K562 (cell line): ENCODE results near the gene NRXN3. TPM values are rescaled to one million over a fixed set of nuclear protein-coding genes. Genes with fewer than 3 reads are reported as not detected.

Experiments
- ATF2 ChIP-seq: sonication (generic); formaldehyde crosslinking; IDR thresholded peaks from 2 replicates; pipeline ENCODE4 v1.8.1; 2022; ENCODE audit warnings: missing genetic modification reagents
- CXXC5 ChIP-seq: fragments of 250-450 bp; sonication (Bioruptor Pico); IDR thresholded peaks from 2 replicates; pipeline ENCODE4 v1.8.0; 2022; ENCODE audit warnings: inconsistent platforms, mild to moderate bottlenecking, moderate library complexity
- ETS2 ChIP-seq: IDR thresholded peaks from 2 replicates; pipeline ENCODE4 v1.6.1; 2016; ENCODE audit warnings: borderline replicate concordance, missing genetic modification characterization, mild to moderate bottlenecking, moderate library complexity, missing compliant biosample characterization; ENCODE audit not compliant: poor library complexity, severe bottlenecking
- FOXJ2 ChIP-seq: fragments of 200-800 bp; sonication (Bioruptor generic); IDR thresholded peaks from 2 replicates; pipeline ENCODE4 v1.6.1; 2016; ENCODE audit warnings: missing genetic modification characterization, missing compliant biosample characterization
- MAFF ChIP-seq: IDR thresholded peaks from 2 replicates; pipeline ENCODE4 v1.6.1; 2012; ENCODE audit warnings: low read length, improper control_type of control experiment
- MAZ ChIP-seq, 2 experiments: fragments of 450-650 bp in 1 of 2; sonication (generic) in 1 of 2; formaldehyde crosslinking; IDR thresholded peaks in 1 of 2; conservative IDR thresholded peaks in 1 of 2; 2 replicates each; pipeline versions ENCODE4 v1.4.0 to v1.5.0; 2020; ENCODE audit warnings: mild to moderate bottlenecking in 1 of 2, missing genetic modification reagents in 1 of 2
- PTBP1 ChIP-seq: fragments of 200-400 bp; formaldehyde crosslinking; IDR thresholded peaks from 2 replicates; pipeline ENCODE4 v1.6.1; 2017; ENCODE audit warnings: low read depth, low read length
- ZNF184 ChIP-seq: sonication (generic); formaldehyde crosslinking; IDR thresholded peaks from 2 replicates; pipeline ENCODE4 v1.5.0; 2020; ENCODE audit warnings: missing genetic modification reagents
- ZNF707 ChIP-seq: fragments of 250-450 bp; sonication (Bioruptor Pico); conservative IDR thresholded peaks from 2 replicates; pipeline ENCODE4 v1.8.0; 2022; ENCODE audit warnings: inconsistent platforms, mild to moderate bottlenecking, moderate library complexity
- polyA plus RNA-seq, 8 experiments: library from polyadenylated mRNA; depleted of rRNA in 4 of 8; stranded (reverse) in 5 of 8; unstranded in 3 of 8; fragments of >200 nt; fragmentation: Nextera tagmentation in 2 of 8; fragmentation: Illumina TruSeq in 1 of 8; extraction: Ambion mirVana in 2 of 8; extraction: Trizol in 1 of 8; gene quantifications; 2 replicates each; pipeline versions ENCODE4 v1.2.1 to v1.2.3, GENCODE V29; 2011 to 2014; ENCODE audit warnings: inconsistent platforms in 1 of 8, missing spikeins in 1 of 8
- total RNA-seq, 7 experiments: library from RNA; depleted of rRNA in 6 of 7; stranded (reverse); fragments of >200 nt in 6 of 7; fragmentation: Illumina TruSeq in 2 of 7; extraction: Trizol in 2 of 7; gene quantifications; 2 replicates each; pipeline versions ENCODE4 v1.2.1 to v1.2.3, GENCODE V29; 2011 to 2021; ENCODE audit warnings: low replicate concordance in 1 of 7
- TF ChIP-seq, protein P1 (sequence below): fragments of 250-450 bp; sonication (Bioruptor Pico); IDR thresholded peaks from 2 replicates; pipeline ENCODE4 v1.4.0; 2020
- TF ChIP-seq, protein P2 (sequence below): sonication (generic); formaldehyde crosslinking; IDR thresholded peaks from 2 replicates; pipeline ENCODE4 v1.9.0; 2022; ENCODE audit warnings: mild to moderate bottlenecking, missing genetic modification reagents

NRXN3 gene
- total and polyA plus RNA-seq, 9 of the 15 experiments (the other 6 are each of a cell fraction or from before 2014, with no cell fraction given): 0.09 TPM; not detected in 8

DNA sequence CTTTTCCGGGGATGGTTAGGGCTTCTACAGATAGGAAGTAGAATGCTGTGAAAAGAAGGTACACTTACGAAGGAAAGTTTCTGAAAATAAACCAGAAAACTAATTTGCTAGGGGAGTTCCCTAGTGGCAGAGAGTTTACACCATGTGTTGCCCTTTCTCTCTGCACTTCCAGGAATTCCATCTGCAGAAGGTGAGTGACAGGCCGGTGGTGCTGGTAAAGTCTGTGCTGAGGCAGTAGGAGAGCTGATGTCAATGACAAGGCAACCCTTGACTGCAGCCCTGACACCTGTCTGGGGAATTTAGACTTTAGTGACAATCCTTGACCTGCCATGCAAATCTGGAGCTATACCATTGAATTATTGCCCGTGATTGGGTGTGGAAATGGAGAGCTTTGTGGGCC is 687.8 kb downstream of the NRXN3 start (continued):
- no peak for TF ChIP-seq ATF2
- TF ChIP-seq, protein P1, sequence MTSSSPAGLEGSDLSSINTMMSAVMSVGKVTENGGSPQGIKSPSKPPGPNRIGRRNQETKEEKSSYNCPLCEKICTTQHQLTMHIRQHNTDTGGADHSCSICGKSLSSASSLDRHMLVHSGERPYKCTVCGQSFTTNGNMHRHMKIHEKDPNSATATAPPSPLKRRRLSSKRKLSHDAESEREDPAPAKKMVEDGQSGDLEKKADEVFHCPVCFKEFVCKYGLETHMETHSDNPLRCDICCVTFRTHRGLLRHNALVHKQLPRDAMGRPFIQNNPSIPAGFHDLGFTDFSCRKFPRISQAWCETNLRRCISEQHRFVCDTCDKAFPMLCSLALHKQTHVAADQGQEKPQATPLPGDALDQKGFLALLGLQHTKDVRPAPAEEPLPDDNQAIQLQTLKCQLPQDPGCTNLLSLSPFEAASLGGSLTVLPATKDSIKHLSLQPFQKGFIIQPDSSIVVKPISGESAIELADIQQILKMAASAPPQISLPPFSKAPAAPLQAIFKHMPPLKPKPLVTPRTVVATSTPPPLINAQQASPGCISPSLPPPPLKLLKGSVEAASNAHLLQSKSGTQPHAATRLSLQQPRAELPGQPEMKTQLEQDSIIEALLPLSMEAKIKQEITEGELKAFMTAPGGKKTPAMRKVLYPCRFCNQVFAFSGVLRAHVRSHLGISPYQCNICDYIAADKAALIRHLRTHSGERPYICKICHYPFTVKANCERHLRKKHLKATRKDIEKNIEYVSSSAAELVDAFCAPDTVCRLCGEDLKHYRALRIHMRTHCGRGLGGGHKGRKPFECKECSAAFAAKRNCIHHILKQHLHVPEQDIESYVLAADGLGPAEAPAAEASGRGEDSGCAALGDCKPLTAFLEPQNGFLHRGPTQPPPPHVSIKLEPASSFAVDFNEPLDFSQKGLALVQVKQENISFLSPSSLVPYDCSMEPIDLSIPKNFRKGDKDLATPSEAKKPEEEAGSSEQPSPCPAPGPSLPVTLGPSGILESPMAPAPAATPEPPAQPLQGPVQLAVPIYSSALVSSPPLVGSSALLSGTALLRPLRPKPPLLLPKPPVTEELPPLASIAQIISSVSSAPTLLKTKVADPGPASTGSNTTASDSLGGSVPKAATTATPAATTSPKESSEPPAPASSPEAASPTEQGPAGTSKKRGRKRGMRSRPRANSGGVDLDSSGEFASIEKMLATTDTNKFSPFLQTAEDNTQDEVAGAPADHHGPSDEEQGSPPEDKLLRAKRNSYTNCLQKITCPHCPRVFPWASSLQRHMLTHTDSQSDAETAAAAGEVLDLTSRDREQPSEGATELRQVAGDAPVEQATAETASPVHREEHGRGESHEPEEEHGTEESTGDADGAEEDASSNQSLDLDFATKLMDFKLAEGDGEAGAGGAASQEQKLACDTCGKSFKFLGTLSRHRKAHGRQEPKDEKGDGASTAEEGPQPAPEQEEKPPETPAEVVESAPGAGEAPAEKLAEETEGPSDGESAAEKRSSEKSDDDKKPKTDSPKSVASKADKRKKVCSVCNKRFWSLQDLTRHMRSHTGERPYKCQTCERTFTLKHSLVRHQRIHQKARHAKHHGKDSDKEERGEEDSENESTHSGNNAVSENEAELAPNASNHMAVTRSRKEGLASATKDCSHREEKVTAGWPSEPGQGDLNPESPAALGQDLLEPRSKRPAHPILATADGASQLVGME (CRISPR knock-in tag): no peak
- TF ChIP-seq FOXJ2 (tag): no peak
- no peak for TF ChIP-seq MAZ (CRISPR knock-in tag; conservative IDR thresholded peaks at IDR 0.05 in 1 of 2, IDR thresholded peaks at IDR 0.05 in 1 of 2)
- TF ChIP-seq ZNF184 (CRISPR knock-in tag): no peak
- TF ChIP-seq MAFF: no peak
- no peak for TF ChIP-seq ZNF707 (CRISPR knock-in tag)
- no peak for TF ChIP-seq ETS2 (tag)
- no peak for TF ChIP-seq PTBP1
- TF ChIP-seq CXXC5 (CRISPR knock-in tag): no peak
- TF ChIP-seq, protein P2, sequence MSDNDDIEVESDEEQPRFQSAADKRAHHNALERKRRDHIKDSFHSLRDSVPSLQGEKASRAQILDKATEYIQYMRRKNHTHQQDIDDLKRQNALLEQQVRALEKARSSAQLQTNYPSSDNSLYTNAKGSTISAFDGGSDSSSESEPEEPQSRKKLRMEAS (CRISPR knock-in tag): no peak
